Muscle of leg (tissue), 11 donors: ENCODE measurements around the gene STRA8. TPM values are rescaled to one million over a fixed set of nuclear protein-coding genes. Genes with fewer than 3 reads are reported as not detected.

Source experiments
- DNase-seq: peaks from one replicate; pipeline ENCODE4 v3.0.0; 2013
- H3K27ac ChIP-seq: one replicate; pipeline ENCODE4 v1.5.1; 2013; ENCODE audit warnings: mild to moderate bottlenecking, low read length, control low read depth
- H3K27me3 ChIP-seq: one replicate; pipeline ENCODE4 v1.6.1; 2013; ENCODE audit warnings: low read length; ENCODE audit not compliant: control insufficient read depth, insufficient read depth
- H3K36me3 ChIP-seq: one replicate; pipeline ENCODE4 v1.6.1; 2013; ENCODE audit warnings: low read length; ENCODE audit not compliant: control insufficient read depth, insufficient read depth
- H3K4me1 ChIP-seq: one replicate; pipeline ENCODE4 v1.6.1; 2013; ENCODE audit warnings: low read length; ENCODE audit not compliant: control insufficient read depth, insufficient read depth
- H3K4me3 ChIP-seq: one replicate; pipeline ENCODE4 v1.5.1; 2013; ENCODE audit warnings: low read length, control low read depth
- H3K9me3 ChIP-seq: replicated peaks from 2 replicates; pipeline ENCODE4 v1.6.1; 2013; ENCODE audit warnings: low read depth, low read length; ENCODE audit not compliant: control insufficient read depth
- WGBS: methylation state at CpG from one replicate; pipeline ENCODE4 v1.1.5; 2013; ENCODE audit warnings: missing lambda C conversion rate; ENCODE audit not compliant: insufficient coverage; 5-methylcytosine and 5-hydroxymethylcytosine counted together
- polyA plus RNA-seq, 8 donors: library from polyadenylated mRNA; unstranded; fragments of 120-200 nt; gene quantifications; one replicate each; pipeline versions ENCODE4 v1.2.1 to v1.2.3, GENCODE V29; 2013; ENCODE audit warnings: inconsistent platforms in 1 of 8, low replicate concordance in 1 of 8; ENCODE audit not compliant: insufficient read length in 8 of 8, insufficient read depth in 1 of 8
- total RNA-seq: library from RNA; stranded (reverse); fragments of 120-200 nt; gene quantifications from one replicate; pipeline ENCODE4 v1.2.4, GENCODE V29; 2013

Gene STRA8
- total and polyA plus RNA-seq, 9 donors = not detected

DNA sequence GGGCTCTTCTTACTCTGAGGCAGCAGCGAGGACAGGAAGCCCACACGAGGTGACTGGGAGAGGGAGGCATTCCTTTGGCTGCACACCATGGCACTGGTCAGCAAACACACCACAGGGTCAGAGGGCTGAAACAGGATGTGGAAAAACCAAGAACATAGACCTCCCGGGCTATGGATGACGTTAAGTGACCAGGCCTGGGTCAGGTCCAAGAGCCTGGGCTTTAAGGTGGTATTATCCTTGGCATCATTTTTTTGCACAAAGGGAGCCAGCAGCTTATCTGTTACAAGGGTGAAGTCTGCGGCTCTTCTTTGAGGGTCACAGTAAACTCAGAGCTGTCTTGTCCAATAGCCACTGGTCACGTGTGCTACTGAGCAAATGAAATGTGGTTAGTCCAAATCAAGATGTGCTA is 29.3 kb upstream of the STRA8 start:
- H3K4me3 ChIP-seq = no peak overlapping the region
- no peak overlapping the region for H3K27ac ChIP-seq
- H3K4me1 ChIP-seq = no peaks in the 10 kb centered on the region
- peaks cover 61% of the 10 kb centered on the region for H3K36me3 ChIP-seq
- WGBS = 89% methylated on average over 6 of the region's 6 CpGs
- H3K9me3 ChIP-seq = no peaks in the 10 kb centered on the region
- no peaks in the 10 kb centered on the region for H3K27me3 ChIP-seq
- no peak for DNase-seq

DNA sequence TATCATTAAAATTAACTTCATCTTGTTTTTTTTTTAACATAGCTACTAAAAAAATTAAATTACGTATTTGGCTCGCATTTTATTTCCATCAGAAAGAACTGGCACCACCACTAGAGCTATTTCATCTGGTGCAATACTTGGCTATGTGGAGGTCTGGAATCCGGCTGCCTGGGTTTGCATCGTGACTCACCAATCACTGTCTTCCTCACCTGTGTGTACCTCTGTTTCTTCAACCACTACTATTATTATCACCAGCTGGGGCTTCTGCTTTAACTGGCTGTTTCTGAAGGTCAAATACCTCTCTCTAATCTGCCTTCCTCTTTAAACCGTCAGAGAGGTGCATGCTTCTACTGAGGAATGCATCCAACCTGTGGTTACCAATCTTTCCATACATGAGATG is 28.8 kb upstream of the STRA8 start:
- H3K4me1 ChIP-seq = no peaks in the 10 kb centered on the region
- H3K4me3 ChIP-seq = no peak overlapping the region
- peaks cover 59% of the 10 kb centered on the region for H3K36me3 ChIP-seq
- H3K9me3 ChIP-seq = no peaks in the 10 kb centered on the region
- H3K27ac ChIP-seq = no peak overlapping the region
- DNase-seq = no peak
- 84% methylated on average over 3 of the region's 5 CpGs for WGBS
- no peaks in the 10 kb centered on the region for H3K27me3 ChIP-seq

- 79% methylated on average over 2 of the region's 8 CpGs for WGBS
- DNase-seq = no peak
- Histone ChIP-seq H3K27ac (no peak overlapping the region), H3K4me1 (peaks cover 7% of the 10 kb centered on the region), H3K27me3 (no peaks in the 10 kb centered on the region), H3K4me3 (no peak overlapping the region), H3K36me3 (peaks cover 53% of the 10 kb centered on the region), H3K9me3 (no peaks in the 10 kb centered on the region)
Measured at GRCh38 chr7:135205850-135206249, 27.8 kb upstream of the STRA8 start.

DNA sequence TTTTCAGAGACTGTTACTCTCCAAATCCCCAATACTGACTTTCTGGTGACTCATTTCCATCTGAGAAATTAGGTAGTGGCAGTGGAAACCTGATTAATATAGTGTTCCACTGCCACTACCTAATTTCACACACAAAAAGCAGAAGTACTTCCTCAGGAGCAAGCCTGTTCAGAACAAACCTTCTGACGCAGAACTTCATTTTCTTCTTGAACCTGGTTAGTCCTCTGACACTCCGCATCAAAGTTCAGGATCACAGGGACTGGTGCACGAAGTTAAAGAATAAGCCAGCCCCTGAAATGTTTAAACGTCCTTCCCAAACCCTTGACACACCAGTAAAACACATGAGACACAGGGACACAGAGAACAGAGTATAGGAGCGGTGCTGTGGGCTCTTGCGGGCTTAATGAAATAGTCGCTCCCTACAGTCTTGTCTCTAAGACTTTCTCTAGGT is 26.7 kb upstream of the STRA8 start:
- Histone ChIP-seq H3K27me3 (no peaks in the 10 kb centered on the region), H3K9me3 (no peaks in the 10 kb centered on the region), H3K36me3 (peaks cover 47% of the 10 kb centered on the region), H3K4me3 (no peak overlapping the region), H3K4me1 (peaks cover 7% of the 10 kb centered on the region), H3K27ac (no peak overlapping the region)
- WGBS = 66% methylated on average over 7 of the region's 7 CpGs
- no peak for DNase-seq

DNA sequence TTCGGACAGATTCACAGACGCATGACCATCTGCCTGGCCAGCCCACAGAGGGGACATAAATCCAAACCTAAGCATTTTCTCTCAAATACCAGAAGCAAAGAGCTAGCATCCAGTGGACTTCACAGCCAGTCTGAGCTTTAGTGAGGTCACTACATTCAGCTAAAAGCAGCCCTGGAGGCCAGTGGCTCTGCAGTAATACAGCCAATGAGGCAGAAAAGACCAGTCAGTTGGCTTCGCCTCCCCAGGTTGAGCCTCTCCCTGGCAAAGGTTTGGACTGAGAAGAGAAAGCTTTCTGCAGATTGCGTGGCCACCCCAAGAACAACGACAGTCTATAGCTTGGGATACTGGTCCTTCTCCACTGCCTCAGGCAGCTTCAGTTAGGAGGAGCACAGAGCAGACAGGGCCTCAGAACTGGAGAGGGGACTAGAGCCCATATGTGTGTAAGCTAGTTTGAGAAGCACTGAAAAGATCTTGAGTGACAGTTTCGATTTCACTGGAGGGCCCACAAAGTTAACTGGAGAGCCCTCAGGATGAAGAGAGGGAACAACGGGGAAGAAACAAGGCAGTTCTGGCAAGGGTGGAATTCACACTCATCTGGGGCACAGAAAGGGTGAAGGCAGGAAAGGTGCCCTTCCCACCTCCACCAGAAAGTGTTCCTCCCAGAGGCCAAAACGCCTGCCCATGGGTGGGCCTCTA is 26.1 kb upstream of the STRA8 start:
- Histone ChIP-seq H3K4me1 (peaks cover 7% of the 10 kb centered on the region), H3K27me3 (no peaks in the 10 kb centered on the region), H3K4me3 (no peak overlapping the region), H3K27ac (no peak overlapping the region), H3K9me3 (no peaks in the 10 kb centered on the region), H3K36me3 (peaks cover 44% of the 10 kb centered on the region)
- 71% methylated on average over 8 of the region's 8 CpGs for WGBS
- no peak for DNase-seq

DNA sequence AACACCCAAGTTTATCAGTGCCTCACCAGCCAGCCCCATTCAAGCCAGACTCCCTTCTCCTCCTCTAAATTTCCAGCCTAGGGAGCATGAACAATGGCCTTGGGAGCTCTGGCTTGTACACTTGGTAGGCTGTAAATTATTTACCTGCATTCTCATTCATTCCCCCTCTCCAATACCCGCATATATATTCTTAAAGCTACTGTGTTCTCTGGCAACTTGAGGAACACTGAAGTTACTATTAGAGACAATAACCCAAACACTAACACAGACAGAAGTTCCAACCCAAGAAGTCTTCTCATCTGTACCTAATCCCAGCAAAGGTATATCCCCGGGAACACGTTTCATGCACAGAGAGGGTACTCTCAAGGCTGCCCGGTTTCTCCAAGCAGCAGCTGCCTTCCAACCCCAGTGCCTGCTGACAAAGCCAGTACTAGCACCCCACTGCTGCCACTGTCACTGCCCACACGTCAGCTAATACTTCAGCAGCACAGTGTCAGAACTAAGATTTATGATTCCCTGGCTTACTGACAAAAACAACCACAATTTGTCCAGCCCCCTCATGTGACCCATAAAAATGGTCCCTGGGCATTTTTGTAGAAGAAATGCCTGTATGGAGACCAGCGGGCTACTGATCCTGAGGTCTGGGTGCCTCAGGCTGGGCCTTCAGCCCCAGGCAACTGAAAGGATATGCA is 25.4 kb upstream of the STRA8 start:
- no peaks in the 10 kb centered on the region for H3K27me3 ChIP-seq
- DNase-seq = no peak
- H3K4me3 ChIP-seq = no peak overlapping the region
- H3K4me1 ChIP-seq = peaks cover 7% of the 10 kb centered on the region
- H3K36me3 ChIP-seq = peaks cover 38% of the 10 kb centered on the region
- 76% methylated on average over 5 of the region's 6 CpGs for WGBS
- H3K9me3 ChIP-seq = no peaks in the 10 kb centered on the region
- H3K27ac ChIP-seq = no peak overlapping the region

GRCh38 chr7:135209225-135209834 is 24.3 kb upstream of the STRA8 start:
- H3K4me1 ChIP-seq = peaks cover 7% of the 10 kb centered on the region
- H3K27me3 ChIP-seq = no peaks in the 10 kb centered on the region
- H3K36me3 ChIP-seq = peaks cover 27% of the 10 kb centered on the region
- no peak overlapping the region for H3K27ac ChIP-seq
- H3K4me3 ChIP-seq = no peak overlapping the region
- peak; percentile 56 for DNase-seq
- no CpG with 5 or more reads among the region's 7 CpGs for WGBS
- no peaks in the 10 kb centered on the region for H3K9me3 ChIP-seq

- H3K27ac ChIP-seq = peak overlapping the region; percentile 92
- peaks cover 17% of the 10 kb centered on the region for H3K36me3 ChIP-seq
- H3K4me3 ChIP-seq = peak overlapping the region; percentile 81
Measured at GRCh38 chr7:135210888-135211178, 22.8 kb upstream of the STRA8 start.

DNA sequence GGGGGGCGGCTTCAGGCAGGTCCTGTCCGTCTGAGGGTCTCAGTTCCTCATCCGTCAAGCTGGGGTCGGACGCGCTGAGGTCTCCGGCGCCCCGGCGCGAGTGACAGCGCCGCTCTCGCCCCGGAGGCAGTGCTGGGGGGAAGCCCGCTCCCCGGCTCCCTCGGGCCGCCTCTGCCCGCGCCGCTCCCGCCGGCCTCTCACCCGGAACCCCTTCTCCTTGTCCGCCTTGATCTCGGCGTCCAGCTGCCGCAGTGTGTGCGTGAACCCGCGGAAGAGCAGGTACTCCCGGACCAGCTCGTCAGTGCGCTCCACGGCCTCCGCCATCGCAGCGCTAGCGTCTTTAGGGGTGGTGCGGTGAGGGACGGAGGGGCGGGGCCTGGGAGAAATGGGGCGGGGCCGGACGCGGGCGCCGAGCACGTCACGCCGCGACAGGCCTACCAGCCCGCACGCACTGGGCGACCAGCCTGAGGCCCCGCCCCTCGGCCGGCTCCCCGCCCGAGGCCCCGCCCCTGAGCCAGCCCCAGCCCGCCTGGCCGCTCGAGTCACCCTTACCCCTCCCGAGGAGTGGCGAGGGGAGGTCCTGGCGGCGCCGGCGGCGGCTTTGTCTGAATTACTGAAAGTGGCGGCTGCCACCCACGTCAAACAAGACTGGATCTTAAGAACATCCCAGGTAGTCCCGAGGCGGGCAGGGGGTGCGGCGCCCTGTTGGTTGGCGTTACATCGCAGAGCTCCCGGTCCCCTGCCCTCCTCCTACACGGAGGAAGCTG is 22.3 kb upstream of the STRA8 start, which contains the start of gene WDR91:
WDR91 (minus strand) TSS at position 348 of the 767 bp plus-strand sequence; CDS start at position 324, 24 bp downstream.
- Histone ChIP-seq H3K4me1 (peaks cover 7% of the 10 kb centered on the region), H3K9me3 (no peaks in the 10 kb centered on the region), H3K4me3 (peak within 1 kb of the TSS; percentile 81), H3K27me3 (no peaks in the 10 kb centered on the region), H3K36me3 (peaks cover 13% of the 10 kb centered on the region), H3K27ac (peak within 1 kb of the TSS; percentile 92)
- DNase-seq = peak; percentile 97
- WGBS = under 1% methylated on average over 81 of the region's 82 CpGs

More at GRCh38 chr7:135210888-135211178, 22.8 kb upstream of the STRA8 start:
- peak; percentile 78 for DNase-seq
- Histone ChIP-seq H3K9me3 (no peaks in the 10 kb centered on the region), H3K4me1 (peaks cover 7% of the 10 kb centered on the region), H3K27me3 (no peaks in the 10 kb centered on the region)
- WGBS = under 1% methylated on average over 10 of the region's 13 CpGs
